ENCODE measurements around the gene IFT43.

DNA sequence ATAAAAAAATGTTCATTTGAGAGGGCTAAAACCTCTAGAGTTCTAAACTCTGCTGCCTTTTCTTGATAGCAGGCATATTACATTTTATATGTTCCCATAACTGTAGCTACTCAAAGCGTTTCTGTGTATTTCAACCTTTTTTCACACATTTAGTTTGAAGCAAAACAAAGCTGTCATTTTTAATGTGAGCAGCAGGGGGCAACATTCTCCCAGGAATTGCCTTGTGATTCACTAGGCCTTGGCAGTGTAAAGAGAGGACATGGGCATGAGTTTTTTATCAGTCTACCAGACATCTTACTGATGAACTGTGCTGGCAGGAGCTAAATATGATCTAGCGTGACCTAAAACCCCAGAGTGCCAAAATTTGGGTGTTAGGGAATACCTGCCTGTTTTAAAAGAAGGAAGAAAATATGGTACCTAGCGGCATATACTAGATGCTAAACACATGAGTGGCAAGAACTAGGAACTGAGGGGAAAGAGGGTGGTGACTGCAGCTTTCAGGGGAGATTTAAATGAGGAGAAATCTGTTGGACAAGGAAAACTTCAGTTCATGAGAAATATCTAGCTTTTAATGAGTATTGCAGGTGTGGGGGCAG, 65.3 kb downstream of the IFT43 start:
- TF ChIP-seq, protein P1, sequence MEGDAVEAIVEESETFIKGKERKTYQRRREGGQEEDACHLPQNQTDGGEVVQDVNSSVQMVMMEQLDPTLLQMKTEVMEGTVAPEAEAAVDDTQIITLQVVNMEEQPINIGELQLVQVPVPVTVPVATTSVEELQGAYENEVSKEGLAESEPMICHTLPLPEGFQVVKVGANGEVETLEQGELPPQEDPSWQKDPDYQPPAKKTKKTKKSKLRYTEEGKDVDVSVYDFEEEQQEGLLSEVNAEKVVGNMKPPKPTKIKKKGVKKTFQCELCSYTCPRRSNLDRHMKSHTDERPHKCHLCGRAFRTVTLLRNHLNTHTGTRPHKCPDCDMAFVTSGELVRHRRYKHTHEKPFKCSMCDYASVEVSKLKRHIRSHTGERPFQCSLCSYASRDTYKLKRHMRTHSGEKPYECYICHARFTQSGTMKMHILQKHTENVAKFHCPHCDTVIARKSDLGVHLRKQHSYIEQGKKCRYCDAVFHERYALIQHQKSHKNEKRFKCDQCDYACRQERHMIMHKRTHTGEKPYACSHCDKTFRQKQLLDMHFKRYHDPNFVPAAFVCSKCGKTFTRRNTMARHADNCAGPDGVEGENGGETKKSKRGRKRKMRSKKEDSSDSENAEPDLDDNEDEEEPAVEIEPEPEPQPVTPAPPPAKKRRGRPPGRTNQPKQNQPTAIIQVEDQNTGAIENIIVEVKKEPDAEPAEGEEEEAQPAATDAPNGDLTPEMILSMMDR (conservative IDR thresholded peaks at IDR 0.05): peak; percentile 87
- TF ChIP-seq ZFX (IDR thresholded peaks at IDR 0.05): no peak
